Measurements from ENCODE around the gene MPP3. TPM values are rescaled to one million over a fixed set of nuclear protein-coding genes. Genes with fewer than 3 reads are reported as not detected.

The MPP3 gene
- total RNA-seq, 1 experiment from 2014 or later = 11.3 TPM

DNA sequence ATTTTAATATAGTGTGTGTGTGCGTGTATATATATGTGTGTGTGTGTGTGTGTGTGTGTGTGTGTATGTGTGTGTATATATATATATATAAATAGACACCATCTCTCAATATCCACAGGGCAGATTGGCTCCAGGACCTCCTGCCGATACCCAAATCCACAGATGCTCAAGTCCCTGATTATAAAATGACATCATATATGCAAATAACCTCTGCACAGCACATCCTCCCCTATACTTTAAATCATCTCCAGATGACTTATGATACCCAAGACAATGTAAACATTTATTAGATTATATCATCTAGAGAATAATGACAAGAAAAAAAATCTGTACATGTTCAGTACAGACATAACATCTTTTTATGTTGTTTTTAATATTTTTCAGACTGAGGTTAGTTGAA, 62.0 kb downstream of the MPP3 start:
- no peak for DNase-seq
- peaks cover 24% of the 10 kb centered on the region for H3K36me3 ChIP-seq
- no peak overlapping the region for H3K4me3 ChIP-seq
- H3K9me3 ChIP-seq (replicated peaks) = no peaks in the 10 kb centered on the region
- no peak overlapping the region for H3K27ac ChIP-seq
- H3K4me1 ChIP-seq = no peaks in the 10 kb centered on the region
- H3K27me3 ChIP-seq = no peaks in the 10 kb centered on the region

- Histone ChIP-seq H3K4me1 (no peaks in the 10 kb centered on the region), H3K9me3 (replicated peaks) (no peaks in the 10 kb centered on the region), H3K27me3 (no peaks in the 10 kb centered on the region), H3K4me3 (no peak overlapping the region), H3K27ac (no peak overlapping the region), H3K36me3 (peaks cover 23% of the 10 kb centered on the region)
- DNase-seq = no peak
Measured at GRCh38 chr17:43769859-43770258, 63.1 kb downstream of the MPP3 start.

- Histone ChIP-seq H3K27me3 (no peaks in the 10 kb centered on the region), H3K4me1 (no peaks in the 10 kb centered on the region), H3K4me3 (no peak overlapping the region), H3K36me3 (peaks cover 19% of the 10 kb centered on the region), H3K9me3 (replicated peaks) (no peaks in the 10 kb centered on the region), H3K27ac (no peak overlapping the region)
- DNase-seq = no peak
Measured at GRCh38 chr17:43769426-43769825, 63.5 kb downstream of the MPP3 start.

- peaks cover 16% of the 10 kb centered on the region for H3K36me3 ChIP-seq
Measured at GRCh38 chr17:43768943-43769342, 64.0 kb downstream of the MPP3 start.

DNA sequence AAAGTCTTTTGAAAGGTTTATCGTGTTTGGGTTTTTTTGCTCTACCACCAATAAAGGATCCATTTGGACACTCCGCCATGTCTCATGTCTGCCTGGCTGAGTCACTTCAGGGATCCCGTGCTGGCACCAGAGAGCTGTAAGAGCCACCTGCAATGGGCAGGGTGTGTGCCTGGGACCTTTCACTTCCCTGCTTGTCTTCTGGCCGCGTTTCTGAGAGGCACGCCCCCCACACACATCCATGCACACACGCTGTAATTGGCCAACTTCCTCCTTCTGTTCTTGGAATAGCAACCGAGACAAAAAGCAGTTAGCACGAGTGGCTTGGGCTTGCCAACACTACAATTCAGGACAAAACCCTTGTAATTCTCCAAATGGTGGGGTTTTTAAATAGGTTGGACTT, 64.6 kb downstream of the MPP3 start:
- no peak for DNase-seq
- no peak overlapping the region for H3K4me3 ChIP-seq
- H3K36me3 ChIP-seq = peaks cover 16% of the 10 kb centered on the region
- no peak overlapping the region for H3K27ac ChIP-seq
- no peaks in the 10 kb centered on the region for H3K27me3 ChIP-seq
- no peaks in the 10 kb centered on the region for H3K4me1 ChIP-seq
- no peaks in the 10 kb centered on the region for H3K9me3 ChIP-seq (replicated peaks)

More at GRCh38 chr17:43768943-43769342, 64.0 kb downstream of the MPP3 start:
- DNase-seq = no peak
- Histone ChIP-seq H3K9me3 (replicated peaks) (no peaks in the 10 kb centered on the region), H3K27me3 (no peaks in the 10 kb centered on the region), H3K27ac (no peak overlapping the region), H3K4me3 (no peak overlapping the region), H3K4me1 (no peaks in the 10 kb centered on the region)

GRCh38 chr17:43767713-43768059, 65.3 kb downstream of the MPP3 start:
- Histone ChIP-seq H3K27me3 (no peaks in the 10 kb centered on the region), H3K4me3 (no peak overlapping the region), H3K9me3 (replicated peaks) (no peaks in the 10 kb centered on the region), H3K36me3 (peaks cover 14% of the 10 kb centered on the region), H3K27ac (no peak overlapping the region), H3K4me1 (no peaks in the 10 kb centered on the region)
- DNase-seq = no peak

DNA sequence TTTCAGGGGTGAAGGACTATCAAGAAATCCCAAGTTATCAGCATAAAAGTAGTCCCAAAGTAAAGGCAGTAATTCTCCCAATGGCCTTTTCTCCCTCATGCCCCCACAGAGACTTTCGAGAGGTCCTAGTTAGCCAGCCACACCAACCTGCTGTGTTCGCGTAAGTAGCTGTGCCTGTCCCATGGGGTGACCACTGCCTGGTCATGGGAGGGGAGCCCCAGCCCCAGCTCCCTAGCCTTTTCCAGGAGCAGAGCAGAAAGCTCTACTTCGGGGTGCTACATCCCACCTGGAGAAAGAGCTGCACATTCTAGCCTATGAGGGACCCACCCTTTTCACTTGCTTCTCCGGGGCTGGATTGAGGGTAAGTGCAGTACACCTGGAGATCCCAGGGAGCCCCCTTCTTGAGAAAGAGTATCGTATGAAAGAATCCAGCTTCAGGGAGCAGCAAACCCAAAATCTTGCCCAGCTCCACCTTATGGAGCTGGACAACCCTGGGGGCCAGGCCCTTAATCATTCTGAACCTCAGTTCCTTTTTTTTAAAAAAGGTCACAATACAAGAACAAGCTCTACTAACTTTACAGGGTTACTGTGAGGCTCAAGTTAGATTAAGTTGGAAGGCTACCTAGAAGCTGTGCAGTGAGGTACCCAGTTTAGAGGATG, 65.8 kb downstream of the MPP3 start:
- Histone ChIP-seq H3K36me3 (peaks cover 9% of the 10 kb centered on the region), H3K4me3 (no peak overlapping the region), H3K27me3 (no peaks in the 10 kb centered on the region), H3K27ac (no peak overlapping the region), H3K9me3 (replicated peaks) (no peaks in the 10 kb centered on the region), H3K4me1 (no peaks in the 10 kb centered on the region)
- no peak for DNase-seq

DNA sequence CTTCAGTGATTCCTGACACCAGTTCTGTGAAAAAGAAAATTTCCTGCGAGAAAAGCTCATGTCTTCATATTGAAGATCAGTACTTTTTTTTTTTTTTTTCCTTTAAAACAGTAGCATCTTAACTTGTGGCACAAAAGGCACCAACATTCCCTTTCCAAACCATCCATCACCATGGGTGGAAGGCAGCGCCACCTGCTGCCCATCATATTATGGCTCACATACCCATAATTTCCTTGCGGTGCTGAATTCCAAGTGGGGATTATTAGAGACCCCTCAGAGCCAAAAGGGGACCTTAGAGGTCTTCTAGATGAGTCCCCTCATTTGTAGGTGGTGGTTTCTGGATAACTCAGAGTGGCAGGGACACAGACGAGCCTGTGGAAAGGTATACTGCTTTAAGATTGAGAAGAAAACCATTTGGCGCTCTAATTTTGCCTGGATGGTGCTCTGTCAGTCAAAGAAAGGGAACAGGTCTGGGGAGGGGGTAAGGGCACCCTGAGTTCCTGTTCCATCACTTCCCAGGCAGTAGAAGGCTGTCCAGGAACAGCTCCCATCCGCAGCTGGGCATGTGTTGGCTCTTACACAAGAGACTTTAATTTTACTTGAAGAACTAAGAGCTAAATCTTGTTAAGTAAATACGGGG, 66.4 kb downstream of the MPP3 start:
- no peak overlapping the region for H3K4me3 ChIP-seq
- DNase-seq = peak; percentile 39 to 70
- H3K4me1 ChIP-seq = no peaks in the 10 kb centered on the region
- H3K9me3 ChIP-seq (replicated peaks) = no peaks in the 10 kb centered on the region
- no peaks in the 10 kb centered on the region for H3K27me3 ChIP-seq
- H3K36me3 ChIP-seq = peaks cover 9% of the 10 kb centered on the region
- no peak overlapping the region for H3K27ac ChIP-seq

DNA sequence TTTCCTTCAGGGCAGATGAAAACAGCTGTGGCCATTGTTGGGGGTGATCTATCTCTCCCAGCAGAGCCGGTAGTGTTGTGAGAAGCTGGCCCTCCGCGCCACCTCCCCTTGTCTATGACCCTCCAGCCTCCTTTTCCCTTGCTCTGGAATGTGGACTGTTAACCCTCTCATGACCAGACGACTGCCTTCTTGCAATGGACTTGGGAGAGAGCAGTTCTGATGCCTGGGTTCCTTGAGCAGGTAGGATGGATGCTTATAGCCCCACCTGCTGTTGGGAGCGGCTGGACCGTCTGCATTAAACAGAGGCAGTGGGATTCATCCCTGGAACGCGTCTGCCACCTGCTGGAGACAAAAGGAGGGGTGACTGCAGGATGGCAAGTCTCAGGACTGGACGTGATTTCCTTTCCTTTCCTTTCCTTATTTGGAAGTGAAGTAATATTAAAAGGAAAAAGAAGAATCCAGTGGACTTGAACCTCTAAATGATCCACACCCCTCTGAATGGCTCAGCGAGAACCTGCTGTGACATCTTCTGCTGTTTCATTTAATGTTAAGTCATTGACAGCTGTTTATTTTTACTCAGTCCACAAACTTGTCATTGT, 72.6 kb downstream of the MPP3 start:
- H3K27me3 ChIP-seq = peaks cover 18% of the 10 kb centered on the region
- H3K4me1 ChIP-seq = no peaks in the 10 kb centered on the region
- no peak overlapping the region for H3K4me3 ChIP-seq
- DNase-seq = peak; percentile 89 to 94
- H3K27ac ChIP-seq = no peak overlapping the region
- no peaks in the 10 kb centered on the region; the same call in 1 of the 2 replicates for H3K36me3 ChIP-seq
- no peaks in the 10 kb centered on the region for H3K9me3 ChIP-seq (replicated peaks)

GRCh38 chr17:43759836-43760235, 73.1 kb downstream of the MPP3 start:
- no peaks in the 10 kb centered on the region; the same call in 1 of the 2 replicates for H3K36me3 ChIP-seq
- peaks cover 18% of the 10 kb centered on the region for H3K27me3 ChIP-seq
- no peak overlapping the region for H3K4me3 ChIP-seq
- H3K4me1 ChIP-seq = no peaks in the 10 kb centered on the region
- no peaks in the 10 kb centered on the region for H3K9me3 ChIP-seq (replicated peaks)
- DNase-seq = no peak
- no peak overlapping the region for H3K27ac ChIP-seq

- no peaks in the 10 kb centered on the region for H3K9me3 ChIP-seq (replicated peaks)
- no peak within 1 kb of the TSS for H3K27ac ChIP-seq
- H3K4me3 ChIP-seq = no peak within 1 kb of the TSS
- no peaks in the 10 kb centered on the region for H3K36me3 ChIP-seq
- DNase-seq = no peak
- H3K27me3 ChIP-seq = peaks cover 18% of the 10 kb centered on the region
- H3K4me1 ChIP-seq = no peaks in the 10 kb centered on the region
Measured at GRCh38 chr17:43758497-43759174, 74.3 kb downstream of the MPP3 start, which contains the start of gene SOST. Gene SOST, minus strand, starts transcription at chr17:43758791. Its CDS starts 50 bp downstream, at chr17:43758741.

DNA sequence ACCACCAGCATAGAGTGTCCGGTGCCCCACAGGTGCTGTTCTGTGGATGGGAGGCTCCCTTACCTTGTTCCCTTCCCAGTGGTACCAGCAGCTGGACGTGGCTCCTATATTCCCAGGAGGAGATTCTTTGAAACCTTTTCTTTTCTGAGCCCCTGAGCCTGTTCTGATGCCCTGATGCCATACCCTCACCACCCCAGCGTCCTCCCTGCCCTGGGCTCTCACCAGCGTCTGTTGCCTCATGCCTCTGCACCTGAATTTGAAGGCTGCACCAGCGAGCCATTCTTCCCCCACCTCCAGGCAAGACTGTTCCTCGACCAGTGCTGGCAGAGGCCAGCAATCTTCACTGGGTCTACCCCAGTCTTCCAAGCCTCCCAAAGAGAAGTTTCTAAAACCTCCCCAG, 74.9 kb downstream of the MPP3 start:
- H3K27me3 ChIP-seq = peaks cover 18% of the 10 kb centered on the region
- no peak overlapping the region for H3K27ac ChIP-seq
- no peaks in the 10 kb centered on the region for H3K36me3 ChIP-seq
- no peak overlapping the region for H3K4me3 ChIP-seq
- DNase-seq = no peak
- H3K9me3 ChIP-seq (replicated peaks) = no peaks in the 10 kb centered on the region
- H3K4me1 ChIP-seq = no peaks in the 10 kb centered on the region

GRCh38 chr17:43757171-43757660, 75.7 kb downstream of the MPP3 start:
- Histone ChIP-seq H3K36me3 (no peaks in the 10 kb centered on the region), H3K4me1 (no peaks in the 10 kb centered on the region), H3K9me3 (replicated peaks) (no peaks in the 10 kb centered on the region), H3K4me3 (no peak overlapping the region), H3K27me3 (peaks cover 24% of the 10 kb centered on the region), H3K27ac (no peak overlapping the region)
- no peak for DNase-seq

DNA sequence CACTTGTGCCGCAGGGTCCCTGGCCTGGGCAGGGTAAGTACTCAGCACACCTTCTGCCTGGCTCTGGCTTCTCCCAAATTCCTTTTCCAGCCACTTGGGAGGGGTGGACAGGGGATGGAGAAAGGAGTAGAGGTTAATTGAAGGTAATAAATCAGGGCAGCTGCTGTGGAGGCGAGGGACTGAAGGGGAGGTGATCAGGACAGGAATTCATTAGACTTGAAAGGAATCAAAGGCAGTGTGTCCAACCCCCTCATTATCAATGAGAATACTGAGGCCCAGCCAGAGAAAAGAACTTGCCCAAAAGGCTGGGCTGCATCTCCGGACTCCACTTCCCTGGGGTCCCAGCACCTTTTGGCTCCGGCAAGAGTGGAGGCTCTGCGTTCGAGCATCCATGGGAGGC, 76.7 kb downstream of the MPP3 start:
- H3K36me3 ChIP-seq = no peaks in the 10 kb centered on the region
- H3K4me3 ChIP-seq = no peak overlapping the region
- DNase-seq = no peak
- peaks cover 24% of the 10 kb centered on the region for H3K27me3 ChIP-seq
- no peaks in the 10 kb centered on the region for H3K4me1 ChIP-seq
- no peaks in the 10 kb centered on the region for H3K9me3 ChIP-seq (replicated peaks)
- H3K27ac ChIP-seq = no peak overlapping the region

DNA sequence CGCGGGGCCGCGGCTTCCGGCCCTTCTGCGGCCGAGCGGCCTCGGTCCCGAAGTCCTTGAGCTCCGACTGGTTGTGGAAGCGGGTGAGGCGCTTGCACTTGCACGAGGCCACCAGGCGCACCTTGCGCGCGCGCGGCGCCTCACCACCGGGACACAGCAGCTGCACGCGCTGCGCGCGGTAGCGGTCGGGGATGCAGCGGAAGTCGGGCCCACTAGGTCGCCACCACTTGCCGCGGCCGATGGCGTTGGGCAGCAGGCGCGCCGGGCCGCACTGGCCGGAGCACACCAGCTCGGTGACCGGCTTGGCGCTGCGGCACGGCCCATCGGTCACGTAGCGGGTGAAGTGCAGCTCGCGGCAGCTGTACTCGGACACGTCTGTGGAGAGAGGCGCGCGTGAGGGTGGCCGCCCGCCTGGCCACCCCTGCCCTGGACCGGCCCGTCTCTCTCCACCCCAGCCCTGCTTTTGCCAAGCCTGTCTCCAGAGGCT, 77.5 kb downstream of the MPP3 start:
- Histone ChIP-seq H3K4me1 (no peaks in the 10 kb centered on the region), H3K27ac (no peak overlapping the region), H3K4me3 (no peak overlapping the region), H3K9me3 (replicated peaks) (no peaks in the 10 kb centered on the region), H3K27me3 (peaks cover 24% of the 10 kb centered on the region), H3K36me3 (no peaks in the 10 kb centered on the region)
- DNase-seq = no peak

Measured in SJCRH30 (cell line).